Measurements from ENCODE around the gene BST1.
A peak's percentile ranks its signal among the peaks of the same experiment; 100 is the strongest.

- TF ChIP-seq CTCF (IDR thresholded peaks at IDR 0.05 in 8 of 11, conservative IDR thresholded peaks at IDR 0.05 in 3 of 11) (no peak), POLR2AphosphoS5 (IDR thresholded peaks at IDR 0.05) (peak in 1 of 3 donors; percentile 25), POLR2A (IDR thresholded peaks at IDR 0.05) (no peak)
Measured at GRCh38 chr4:15719506-15719905, 16.6 kb downstream of the BST1 start.

Data from spleen (tissue), 7 donors.